K562 (cell line): ENCODE measurements around the gene FLRT1. TPM values are rescaled to one million over a fixed set of nuclear protein-coding genes. Genes with fewer than 3 reads are reported as not detected.

ENCODE experiments used
- BCOR ChIP-seq: fragments of 450-650 bp; IDR thresholded peaks from 2 replicates; pipeline ENCODE4 v1.6.1; 2016
- CEBPB ChIP-seq: fragments of 450-650 bp; IDR thresholded peaks from 2 replicates; pipeline ENCODE4 v1.6.1; 2016; ENCODE audit warnings: missing genetic modification characterization, missing compliant biosample characterization
- CHD7 ChIP-seq: fragments of 200-600 bp; sonication (generic); IDR thresholded peaks from one replicate; pipeline ENCODE4 v1.6.1; 2012; ENCODE audit warnings: mild to moderate bottlenecking, low read depth, low read length, inconsistent platforms
- DACH1 ChIP-seq: fragments of 450-650 bp; IDR thresholded peaks from 2 replicates; pipeline ENCODE4 v1.6.1; 2018; ENCODE audit not compliant: partially characterized antibody
- ELF4 ChIP-seq: fragments of 450-650 bp; formaldehyde crosslinking; IDR thresholded peaks from 2 replicates; pipeline ENCODE4 v1.4.0; 2022; ENCODE audit warnings: missing genetic modification characterization
- GABPA ChIP-seq: fragments of 200-800 bp; sonication (Bioruptor generic); conservative IDR thresholded peaks from 2 replicates; pipeline ENCODE4 v1.6.1; 2016; ENCODE audit warnings: low read depth, missing genetic modification characterization, missing compliant biosample characterization
- NR4A1 ChIP-seq, 2 experiments: fragments of 250-450 bp in 1 of 2; fragments of 450-650 bp in 1 of 2; sonication (Bioruptor Pico) in 1 of 2; IDR thresholded peaks; 2 replicates each; pipeline versions ENCODE4 v1.4.0 to v1.6.1; 2016 to 2020; ENCODE audit warnings: mild to moderate bottlenecking in 2 of 2, missing compliant biosample characterization in 1 of 2, missing genetic modification characterization in 1 of 2, moderate library complexity in 1 of 2
- POLR2AphosphoS5 ChIP-seq: IDR thresholded peaks from 2 replicates; pipeline ENCODE4 v1.6.1; 2011; ENCODE audit warnings: mild to moderate bottlenecking, low read depth, low read length, moderate library complexity; ENCODE audit not compliant: control insufficient read depth, insufficient read depth
- PTBP1 ChIP-seq: fragments of 200-400 bp; formaldehyde crosslinking; IDR thresholded peaks from 2 replicates; pipeline ENCODE4 v1.6.1; 2017; ENCODE audit warnings: low read depth, low read length
- RAD51 ChIP-seq: fragments of 450-650 bp; IDR thresholded peaks from 2 replicates; pipeline ENCODE4 v1.7.1; 2016; ENCODE audit warnings: low read depth, mild to moderate bottlenecking, borderline replicate concordance
- RCOR1 ChIP-seq, 2 experiments: IDR thresholded peaks; 2 replicates each; pipeline ENCODE4 v1.6.1; 2012; ENCODE audit warnings: low read depth in 2 of 2, low read length in 2 of 2, borderline replicate concordance in 1 of 2, improper control_type of control experiment in 1 of 2
- SMAD1 ChIP-seq: fragments of 150-350 bp; IDR thresholded peaks from 2 replicates; pipeline ENCODE4 v1.6.1; 2014; ENCODE audit warnings: low read length, low read depth; ENCODE audit not compliant: partially characterized antibody
- ZBTB11 ChIP-seq, 3 experiments: fragments of 200-800 bp in 1 of 3; fragments of 250-450 bp in 1 of 3; fragments of 450-650 bp in 1 of 3; sonication (Bioruptor Pico) in 1 of 3; sonication (Bioruptor generic) in 1 of 3; formaldehyde crosslinking in 1 of 3; IDR thresholded peaks; 2 replicates each; pipeline versions ENCODE4 v1.6.1 to v1.8.0; 2016 to 2022; ENCODE audit warnings: mild to moderate bottlenecking in 2 of 3, missing genetic modification characterization in 2 of 3, missing compliant biosample characterization in 1 of 3, moderate library complexity in 1 of 3
- polyA plus RNA-seq, 8 experiments: library from polyadenylated mRNA; depleted of rRNA in 4 of 8; stranded (reverse) in 5 of 8; unstranded in 3 of 8; fragments of >200 nt; fragmentation: Nextera tagmentation in 2 of 8; fragmentation: Illumina TruSeq in 1 of 8; extraction: Ambion mirVana in 2 of 8; extraction: Trizol in 1 of 8; gene quantifications; 2 replicates each; pipeline versions ENCODE4 v1.2.1 to v1.2.3, GENCODE V29; 2011 to 2014; ENCODE audit warnings: inconsistent platforms in 1 of 8, missing spikeins in 1 of 8
- total RNA-seq, 7 experiments: library from RNA; depleted of rRNA in 6 of 7; stranded (reverse); fragments of >200 nt in 6 of 7; fragmentation: Illumina TruSeq in 2 of 7; extraction: Trizol in 2 of 7; gene quantifications; 2 replicates each; pipeline versions ENCODE4 v1.2.1 to v1.2.3, GENCODE V29; 2011 to 2021; ENCODE audit warnings: low replicate concordance in 1 of 7

FLRT1 gene
- total and polyA plus RNA-seq, 9 of the 15 experiments (the other 6 are each of a cell fraction or from before 2014, with no cell fraction given), result not detected

GRCh38 chr11:64074239-64074638 is 38.5 kb downstream of the FLRT1 start (continued):
- TF ChIP-seq ZBTB11 (CRISPR knock-in tag; IDR thresholded peaks at IDR 0.05), result no peak
- no peak for TF ChIP-seq POLR2AphosphoS5
- peak in 1 of 2 experiments; percentile 81; a peak in 2 of 4 replicates for TF ChIP-seq RCOR1 (IDR thresholded peaks at IDR 0.05; ENCODE audit: borderline replicate concordance in 1 of 2, low read depth in 2 of 2, low read length in 2 of 2)
- peak; percentile 89 for TF ChIP-seq CEBPB
- TF ChIP-seq CHD7, result no peak
- peak; percentile 93 for TF ChIP-seq BCOR
- no peak for TF ChIP-seq ELF4
- TF ChIP-seq GABPA (tag), result 0 out of 2 replicates have a peak, but pooled peaks have one; percentile 15
- TF ChIP-seq NR4A1 (CRISPR knock-in tag; IDR thresholded peaks at IDR 0.05), result no peak
- TF ChIP-seq NR4A1 (tag; IDR thresholded peaks at IDR 0.05), result no peak
- TF ChIP-seq PTBP1, result 0 out of 2 replicates have a peak, but pooled peaks have one; percentile 81
- TF ChIP-seq DACH1, result peak; percentile 40
- peak; percentile 88 for TF ChIP-seq RAD51
- no peak for TF ChIP-seq SMAD1
